Peyer's patch (tissue), 4 donors: ENCODE results near the gene WWOX. TPM values are rescaled to one million over a fixed set of nuclear protein-coding genes. Genes with fewer than 3 reads are reported as not detected.
A peak's percentile ranks its signal among the peaks of the same experiment; 100 is the strongest.

Experiments used
- DNase-seq, 3 donors: peaks; one replicate each; pipeline ENCODE4 v3.0.0-alpha.2; 2017 to 2019
- H3K27ac ChIP-seq, 4 donors: fragments of 200-600 bp; sonication (generic); one replicate each; pipeline ENCODE4 v1.5.1; 2016 to 2019
- H3K27me3 ChIP-seq, 2 donors: fragments of 200-600 bp; sonication (generic); one replicate each; pipeline ENCODE4 v1.5.1; 2019
- H3K36me3 ChIP-seq, 3 donors: fragments of 200-600 bp; sonication (generic); one replicate each; pipeline ENCODE4 v1.5.1; 2016 to 2019
- H3K4me1 ChIP-seq, 4 donors: fragments of 200-600 bp; sonication (generic); one replicate each; pipeline ENCODE4 v1.5.1; 2016 to 2019
- H3K4me3 ChIP-seq, 4 donors: fragments of 200-600 bp; sonication (generic); 1 replicate in 3 of 4; 2 replicates in 1 of 4; pipeline ENCODE4 v1.5.1; 2016 to 2019; ENCODE audit warnings: mild to moderate bottlenecking in 1 of 4
- H3K9me3 ChIP-seq, 4 donors: fragments of 200-600 bp; sonication (generic); one replicate each; pipeline ENCODE4 v1.5.1; 2016 to 2019; ENCODE audit warnings: mild to moderate bottlenecking in 1 of 4
- POLR2A ChIP-seq, 2 donors: fragments of 450-650 bp; IDR thresholded peaks; one replicate each; pipeline ENCODE4 v1.5.1; 2017; ENCODE audit warnings: antibody characterized with exemption in 2 of 2, mild to moderate bottlenecking in 2 of 2, moderate library complexity in 2 of 2
- total RNA-seq, 4 donors: library from RNA; depleted of rRNA; stranded (reverse); fragments of >200 nt; gene quantifications; one replicate each; pipeline ENCODE4 v1.1.0, GENCODE V29; 2016
- TF ChIP-seq, protein P1 (sequence below), 6 experiments: fragments of 450-650 bp in 4 of 6; fragments of 200-600 bp in 2 of 6; sonication (generic) in 1 of 6; IDR thresholded peaks; one replicate each; pipeline ENCODE4 v1.5.1; 2017 to 2019; ENCODE audit warnings: antibody characterized with exemption in 6 of 6, mild to moderate bottlenecking in 3 of 6, moderate library complexity in 1 of 6

Gene WWOX
- total RNA-seq, 4 donors from 2014 or later = 17.3 to 197 (median 57.5) TPM

DNA sequence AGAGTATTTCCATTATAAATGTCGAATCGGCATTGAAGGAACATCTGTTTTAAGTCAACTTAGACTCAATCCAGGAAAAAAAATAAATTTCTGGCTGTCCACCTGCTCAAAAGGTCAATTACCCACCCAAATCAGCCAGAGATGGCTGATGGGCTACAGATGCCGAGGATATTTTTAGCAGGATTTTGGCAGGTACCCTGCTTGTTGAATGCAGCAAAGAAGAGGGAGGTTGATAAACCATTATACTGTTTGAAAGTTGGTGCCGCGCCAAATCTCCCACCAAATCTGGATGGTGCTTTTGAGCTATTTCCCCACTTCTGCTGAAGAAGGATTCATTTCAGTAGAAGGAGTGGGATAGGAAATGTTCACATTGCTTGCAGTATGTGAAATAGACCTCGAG is 963.4 kb downstream of the WWOX start:
- Histone ChIP-seq H3K36me3 (no peaks in the 10 kb centered on the region), H3K9me3 (no peaks in the 10 kb centered on the region), H3K4me3 (no peak overlapping the region), H3K27ac (no peak overlapping the region), H3K27me3 (no peaks in the 10 kb centered on the region), H3K4me1 (no peaks in the 10 kb centered on the region)
- DNase-seq = no peak
- TF ChIP-seq POLR2A (IDR thresholded peaks at IDR 0.05) = no peak
- TF ChIP-seq, protein P1, sequence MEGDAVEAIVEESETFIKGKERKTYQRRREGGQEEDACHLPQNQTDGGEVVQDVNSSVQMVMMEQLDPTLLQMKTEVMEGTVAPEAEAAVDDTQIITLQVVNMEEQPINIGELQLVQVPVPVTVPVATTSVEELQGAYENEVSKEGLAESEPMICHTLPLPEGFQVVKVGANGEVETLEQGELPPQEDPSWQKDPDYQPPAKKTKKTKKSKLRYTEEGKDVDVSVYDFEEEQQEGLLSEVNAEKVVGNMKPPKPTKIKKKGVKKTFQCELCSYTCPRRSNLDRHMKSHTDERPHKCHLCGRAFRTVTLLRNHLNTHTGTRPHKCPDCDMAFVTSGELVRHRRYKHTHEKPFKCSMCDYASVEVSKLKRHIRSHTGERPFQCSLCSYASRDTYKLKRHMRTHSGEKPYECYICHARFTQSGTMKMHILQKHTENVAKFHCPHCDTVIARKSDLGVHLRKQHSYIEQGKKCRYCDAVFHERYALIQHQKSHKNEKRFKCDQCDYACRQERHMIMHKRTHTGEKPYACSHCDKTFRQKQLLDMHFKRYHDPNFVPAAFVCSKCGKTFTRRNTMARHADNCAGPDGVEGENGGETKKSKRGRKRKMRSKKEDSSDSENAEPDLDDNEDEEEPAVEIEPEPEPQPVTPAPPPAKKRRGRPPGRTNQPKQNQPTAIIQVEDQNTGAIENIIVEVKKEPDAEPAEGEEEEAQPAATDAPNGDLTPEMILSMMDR (IDR thresholded peaks at IDR 0.05) = no peak

- no peaks in the 10 kb centered on the region for H3K36me3 ChIP-seq
- H3K27me3 ChIP-seq = no peaks in the 10 kb centered on the region
- H3K4me3 ChIP-seq = no peak overlapping the region
- TF ChIP-seq, protein P1 (IDR thresholded peaks at IDR 0.05) = no peak
- no peak for TF ChIP-seq POLR2A (IDR thresholded peaks at IDR 0.05)
- DNase-seq = no peak
- H3K9me3 ChIP-seq = no peaks in the 10 kb centered on the region
- H3K27ac ChIP-seq = no peak overlapping the region
- no peaks in the 10 kb centered on the region for H3K4me1 ChIP-seq
Observed at GRCh38 chr16:79064256-79064972, 965.0 kb downstream of the WWOX start.

GRCh38 chr16:79066561-79066960 is 967.1 kb downstream of the WWOX start:
- no peak overlapping the region for H3K4me3 ChIP-seq
- no peaks in the 10 kb centered on the region for H3K9me3 ChIP-seq
- no peaks in the 10 kb centered on the region for H3K4me1 ChIP-seq
- H3K27me3 ChIP-seq = no peaks in the 10 kb centered on the region
- no peak overlapping the region for H3K27ac ChIP-seq
- no peak for DNase-seq
- no peak for TF ChIP-seq POLR2A (IDR thresholded peaks at IDR 0.05)
- TF ChIP-seq, protein P1 (IDR thresholded peaks at IDR 0.05) = no peak
- H3K36me3 ChIP-seq = no peaks in the 10 kb centered on the region

DNA sequence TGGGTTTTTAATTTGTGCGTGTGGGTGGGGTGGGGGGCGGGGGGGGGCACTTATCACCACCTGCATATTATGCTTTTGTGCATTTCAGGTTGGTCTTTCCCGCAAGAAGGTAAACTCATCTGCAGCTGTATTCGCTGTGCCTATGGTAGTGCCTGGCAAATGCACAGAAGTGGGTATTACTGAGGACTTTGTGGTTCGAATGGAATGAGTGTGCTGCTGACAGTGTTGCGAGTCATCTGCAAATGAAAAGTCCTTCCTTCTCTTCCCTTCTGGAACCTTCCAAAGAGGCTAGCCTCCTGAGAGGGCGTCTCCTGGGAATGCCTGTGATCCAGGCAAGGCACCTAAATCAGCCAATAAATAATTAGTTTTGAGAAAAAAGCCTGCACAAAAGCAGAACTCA is 968.1 kb downstream of the WWOX start:
- H3K4me1 ChIP-seq = no peaks in the 10 kb centered on the region
- no peak overlapping the region for H3K4me3 ChIP-seq
- TF ChIP-seq, protein P1 (IDR thresholded peaks at IDR 0.05) = no peak
- TF ChIP-seq POLR2A (IDR thresholded peaks at IDR 0.05) = no peak
- DNase-seq = no peak
- H3K27ac ChIP-seq = no peak overlapping the region
- no peaks in the 10 kb centered on the region for H3K9me3 ChIP-seq
- no peaks in the 10 kb centered on the region for H3K36me3 ChIP-seq
- H3K27me3 ChIP-seq = no peaks in the 10 kb centered on the region

GRCh38 chr16:79069121-79069520 is 969.7 kb downstream of the WWOX start:
- no peaks in the 10 kb centered on the region for H3K27me3 ChIP-seq
- no peak for DNase-seq
- H3K4me3 ChIP-seq = no peak overlapping the region
- H3K9me3 ChIP-seq = no peaks in the 10 kb centered on the region
- H3K27ac ChIP-seq = peak overlapping the region in 1 of 4 donors; percentile 61
- no peaks in the 10 kb centered on the region for H3K4me1 ChIP-seq
- no peaks in the 10 kb centered on the region for H3K36me3 ChIP-seq
- TF ChIP-seq, protein P1 (IDR thresholded peaks at IDR 0.05) = no peak
- TF ChIP-seq POLR2A (IDR thresholded peaks at IDR 0.05) = no peak
